CD4-positive, alpha-beta memory T cell (primary cell): ENCODE measurements around the gene AAMDC. TPM values are rescaled to one million over a fixed set of nuclear protein-coding genes. Genes with fewer than 3 reads are reported as not detected.

Source experiments
- CTCF ChIA-PET: fragments of 350-600 bp; sonication (Branson Sonifier 250); formaldehyde crosslinking; loops from one replicate; lab custom pipeline; 2021; ENCODE audit warnings: inconsistent platforms; ENCODE audit not compliant: partially characterized antibody; lab: Charles Lee
- POLR2A ChIA-PET: fragments of 350-600 bp; sonication (Branson Sonifier 250); formaldehyde crosslinking; loops from one replicate; lab custom pipeline; 2021; ENCODE audit not compliant: partially characterized antibody; lab: Charles Lee
- DNase-seq, 5 donors: peaks; one replicate each; pipeline versions ENCODE4 v3.0.0 to v3.0.0-alpha.2; 2020 to 2022; ENCODE audit warnings: mixed read lengths in 1 of 5
- H3K27ac ChIP-seq: one replicate; pipeline ENCODE4 v1.7.0; 2013; ENCODE audit warnings: low read depth, low read length
- H3K27me3 ChIP-seq: 2 replicates; pipeline ENCODE4 v1.7.0; 2013; ENCODE audit warnings: mild to moderate bottlenecking, low read length, moderate library complexity; ENCODE audit not compliant: insufficient read depth
- H3K36me3 ChIP-seq: 2 replicates; pipeline ENCODE4 v1.7.0; 2013; ENCODE audit warnings: mild to moderate bottlenecking, low read length, moderate library complexity; ENCODE audit not compliant: insufficient read depth
- H3K4me1 ChIP-seq: 2 replicates; pipeline ENCODE4 v1.7.0; 2013; ENCODE audit warnings: mild to moderate bottlenecking, low read length, moderate library complexity; ENCODE audit not compliant: insufficient read depth
- H3K4me3 ChIP-seq, 2 donors: one replicate each; pipeline ENCODE4 v1.7.0; 2013; ENCODE audit warnings: low read length in 2 of 2, mild to moderate bottlenecking in 1 of 2
- H3K9me3 ChIP-seq, 2 donors: one replicate each; pipeline ENCODE4 v1.7.0; 2013; ENCODE audit warnings: low read length in 2 of 2, control low read depth in 1 of 2; ENCODE audit not compliant: control insufficient read depth in 1 of 2
- H3K27ac Mint-ChIP-seq, 7 donors: one replicate each; pipeline ENCODE4 v1.8.0; 2020 to 2021; ENCODE audit warnings: mixed read lengths in 7 of 7, mild to moderate bottlenecking in 6 of 7, inconsistent platforms in 3 of 7, moderate library complexity in 3 of 7
- H3K27me3 Mint-ChIP-seq, 2 donors: one replicate each; pipeline ENCODE4 v1.8.0; 2020 to 2021; ENCODE audit warnings: mixed read lengths in 2 of 2
- H3K36me3 Mint-ChIP-seq, 2 donors: one replicate each; pipeline ENCODE4 v1.8.0; 2020 to 2021; ENCODE audit warnings: mixed read lengths in 2 of 2, inconsistent platforms in 1 of 2, mild to moderate bottlenecking in 1 of 2
- H3K4me1 Mint-ChIP-seq, 4 donors: one replicate each; pipeline ENCODE4 v1.8.0; 2020 to 2021; ENCODE audit warnings: mixed read lengths in 4 of 4, mild to moderate bottlenecking in 1 of 4
- H3K4me3 Mint-ChIP-seq, 8 donors: one replicate each; pipeline ENCODE4 v1.8.0; 2020 to 2021; ENCODE audit warnings: mixed read lengths in 8 of 8, mild to moderate bottlenecking in 7 of 8, moderate library complexity in 6 of 8, inconsistent platforms in 3 of 8
- H3K9me3 Mint-ChIP-seq, 8 donors: one replicate each; pipeline ENCODE4 v1.8.0; 2020 to 2021; ENCODE audit warnings: mixed read lengths in 8 of 8, mild to moderate bottlenecking in 5 of 8, inconsistent platforms in 3 of 8, moderate library complexity in 1 of 8
- intact Hi-C: fragments of 100-400 bp; cut with micrococcal nuclease; formaldehyde crosslinking; loops from one replicate; pipeline ENCODE4 v1.15.1; 2023
- polyA plus RNA-seq, 2 donors: library from polyadenylated mRNA; unstranded; fragments of 300-500 nt; fragmentation: Illumina TruSeq; gene quantifications; one replicate each; pipeline ENCODE4 v1.2.3, GENCODE V29; 2021
- total RNA-seq, 2 experiments: library from RNA; stranded (reverse); gene quantifications; one replicate each; pipeline ENCODE4 v1.2.3, GENCODE V29; 2021

AAMDC gene
- total and polyA plus RNA-seq, 4 experiments from 2014 or later: 7.6 to 36.7 (median 18.5) TPM

DNA sequence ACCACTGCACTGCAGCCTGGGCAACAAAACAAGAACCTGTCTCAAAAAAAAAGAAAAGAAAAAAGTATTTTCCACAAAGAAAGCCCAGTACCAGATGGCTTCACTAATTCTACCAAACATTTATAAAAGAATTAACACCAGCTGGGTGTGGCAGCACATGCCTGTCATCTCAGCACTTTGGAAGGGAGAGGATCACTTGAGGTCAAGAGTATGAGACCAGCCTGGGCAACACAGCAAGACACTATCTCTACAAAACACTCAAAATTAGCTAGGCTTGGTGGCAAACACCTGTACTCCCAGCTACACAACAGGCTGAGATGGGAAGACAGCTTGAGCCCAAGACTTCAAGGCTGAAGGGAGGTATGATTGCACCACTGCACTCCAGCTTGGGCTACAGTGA, 20.5 kb upstream of the AAMDC start:
- Mint-ChIP-seq H3K9me3 (no peaks in the 10 kb centered on the region), H3K4me3 (peak overlapping the region in 1 of 8 donors; percentile 29), H3K27me3 (no peaks in the 10 kb centered on the region), H3K4me1 (peaks cover 50 to 83% (median 65%) of the 10 kb centered on the region in 4 donors), H3K36me3 (peaks cover 9 to 18% of the 10 kb centered on the region in 2 donors), H3K27ac (peak overlapping the region in 3 of 7 donors; percentile 4 to 78 (median 44))
- H3K4me3 ChIP-seq: no peak overlapping the region
- H3K27me3 ChIP-seq: no peaks in the 10 kb centered on the region
- peaks cover 24% of the 10 kb centered on the region for H3K4me1 ChIP-seq
- DNase-seq: no peak
- intact Hi-C loops: no loop called here
- no peak overlapping the region for H3K27ac ChIP-seq
- H3K36me3 ChIP-seq: no peaks in the 10 kb centered on the region
- ChIA-PET POLR2A (no interaction called here), CTCF (no interaction called here)
- H3K9me3 ChIP-seq: no peaks in the 10 kb centered on the region

GRCh38 chr11:77801477-77801876, 19.5 kb upstream of the AAMDC start:
- CTCF ChIA-PET: no interaction called here
- H3K27ac Mint-ChIP-seq: peak overlapping the region in 2 of 7 donors; percentile 1 to 73
- no peak for DNase-seq
- no peaks in the 10 kb centered on the region for H3K9me3 Mint-ChIP-seq
- H3K4me3 Mint-ChIP-seq: no peak overlapping the region
- Histone ChIP-seq H3K27me3 (no peaks in the 10 kb centered on the region), H3K4me3 (no peak overlapping the region), H3K9me3 (no peaks in the 10 kb centered on the region), H3K27ac (no peak overlapping the region), H3K36me3 (no peaks in the 10 kb centered on the region), H3K4me1 (peaks cover 25% of the 10 kb centered on the region)
- no peaks in the 10 kb centered on the region for H3K27me3 Mint-ChIP-seq
- H3K4me1 Mint-ChIP-seq: peaks cover 45 to 82% (median 61%) of the 10 kb centered on the region in 4 donors
- intact Hi-C loops: no loop called here
- POLR2A ChIA-PET: no interaction called here
- H3K36me3 Mint-ChIP-seq: peaks cover 9 to 21% of the 10 kb centered on the region in 2 donors

- peaks cover 33% of the 10 kb centered on the region for H3K4me1 ChIP-seq
- H3K4me1 Mint-ChIP-seq: peaks cover 40 to 78% (median 56%) of the 10 kb centered on the region in 4 donors
- intact Hi-C loops: no loop called here
- H3K9me3 ChIP-seq: no peaks in the 10 kb centered on the region
- H3K9me3 Mint-ChIP-seq: no peaks in the 10 kb centered on the region
- ChIA-PET CTCF (interaction anchor here (0.8 kb wide), 1 partner anchor 13 kb away, joined by 7 read pairs; no protein-coding TSS in a partner anchor), POLR2A (no interaction called here)
- H3K27me3 ChIP-seq: no peaks in the 10 kb centered on the region
- peak overlapping the region in 3 of 8 donors; percentile 17 to 45 (median 20) for H3K4me3 Mint-ChIP-seq
- no peaks in the 10 kb centered on the region for H3K36me3 ChIP-seq
- peaks cover 3 to 29% of the 10 kb centered on the region in 2 donors for H3K36me3 Mint-ChIP-seq
- no peak overlapping the region for H3K4me3 ChIP-seq
- H3K27me3 Mint-ChIP-seq: no peaks in the 10 kb centered on the region
- no peak overlapping the region for H3K27ac ChIP-seq
- DNase-seq: no peak
- H3K27ac Mint-ChIP-seq: peak overlapping the region in 2 of 7 donors; percentile 13 to 51
Measured at GRCh38 chr11:77806415-77806814, 14.5 kb upstream of the AAMDC start.

- intact Hi-C loops: no loop called here
- Mint-ChIP-seq H3K27me3 (no peaks in the 10 kb centered on the region), H3K36me3 (peaks cover 6 to 31% of the 10 kb centered on the region in 2 donors), H3K4me3 (peak overlapping the region in 1 of 8 donors; percentile 38), H3K27ac (no peak overlapping the region), H3K4me1 (peaks cover 39 to 77% (median 54%) of the 10 kb centered on the region in 4 donors), H3K9me3 (no peaks in the 10 kb centered on the region)
- Histone ChIP-seq H3K9me3 (no peaks in the 10 kb centered on the region), H3K4me1 (peaks cover 29% of the 10 kb centered on the region), H3K27me3 (no peaks in the 10 kb centered on the region), H3K27ac (no peak overlapping the region), H3K36me3 (no peaks in the 10 kb centered on the region), H3K4me3 (no peak overlapping the region)
- no peak for DNase-seq
- ChIA-PET CTCF (interaction anchor here (0.8 kb wide), 1 partner anchor 12 kb away, joined by 7 read pairs; no protein-coding TSS in a partner anchor), POLR2A (no interaction called here)
Measured at GRCh38 chr11:77806993-77807392, 14.0 kb upstream of the AAMDC start.

DNA sequence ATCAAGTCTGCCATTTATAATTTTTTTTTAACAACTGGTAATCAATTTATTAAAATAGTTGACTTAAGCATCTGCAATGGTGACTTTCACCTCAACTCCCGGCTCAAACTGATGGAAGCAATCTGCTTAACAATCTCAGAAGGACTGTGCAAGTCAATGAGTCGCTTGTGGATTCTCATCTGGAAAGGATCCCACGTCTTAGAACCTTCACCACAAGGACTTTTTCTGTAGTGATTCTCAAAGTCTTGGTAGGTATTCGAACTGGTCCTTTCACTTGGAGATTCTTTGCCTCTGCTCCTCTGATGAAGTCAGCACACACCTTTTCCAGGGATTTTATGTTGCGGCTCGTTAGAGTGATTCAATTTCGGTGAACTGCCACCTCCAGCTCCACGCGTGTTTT, 7.7 kb upstream of the AAMDC start:
- Histone ChIP-seq H3K9me3 (no peaks in the 10 kb centered on the region), H3K27ac (no peak overlapping the region), H3K27me3 (no peaks in the 10 kb centered on the region), H3K36me3 (peaks cover 3% of the 10 kb centered on the region), H3K4me3 (no peak overlapping the region), H3K4me1 (peaks cover 48% of the 10 kb centered on the region)
- Mint-ChIP-seq H3K36me3 (peaks cover 17 to 28% of the 10 kb centered on the region in 2 donors), H3K4me1 (peaks cover 36 to 78% (median 53%) of the 10 kb centered on the region in 4 donors), H3K27me3 (no peaks in the 10 kb centered on the region), H3K9me3 (peaks cover 0 to 5% (median 0%) of the 10 kb centered on the region in 8 donors), H3K4me3 (peak overlapping the region in 2 of 8 donors; percentile 7 to 26), H3K27ac (no peak overlapping the region)
- POLR2A ChIA-PET: interaction anchor here (0.7 kb wide), 1 partner anchor 181 kb away, joined by 3 read pairs; the partner anchor contains the start of gene INTS4
- CTCF ChIA-PET: no interaction called here
- no peak for DNase-seq
- intact Hi-C loops: no loop called here

GRCh38 chr11:77814848-77815247, 6.1 kb upstream of the AAMDC start:
- H3K4me1 ChIP-seq: peaks cover 57% of the 10 kb centered on the region
- H3K9me3 ChIP-seq: no peaks in the 10 kb centered on the region
- peak overlapping the region in 1 of 8 donors; percentile 2 for H3K4me3 Mint-ChIP-seq
- peaks cover 39 to 81% (median 57%) of the 10 kb centered on the region in 4 donors for H3K4me1 Mint-ChIP-seq
- peaks cover 17 to 32% of the 10 kb centered on the region in 2 donors for H3K36me3 Mint-ChIP-seq
- no peaks in the 10 kb centered on the region for H3K27me3 Mint-ChIP-seq
- peaks cover 0 to 5% (median 0%) of the 10 kb centered on the region in 8 donors for H3K9me3 Mint-ChIP-seq
- ChIA-PET CTCF (no interaction called here), POLR2A (no interaction called here)
- intact Hi-C loops: no loop called here
- H3K27ac Mint-ChIP-seq: no peak overlapping the region
- no peak overlapping the region for H3K27ac ChIP-seq
- DNase-seq: no peak
- H3K27me3 ChIP-seq: no peaks in the 10 kb centered on the region
- H3K36me3 ChIP-seq: peaks cover 3% of the 10 kb centered on the region
- no peak overlapping the region for H3K4me3 ChIP-seq

DNA sequence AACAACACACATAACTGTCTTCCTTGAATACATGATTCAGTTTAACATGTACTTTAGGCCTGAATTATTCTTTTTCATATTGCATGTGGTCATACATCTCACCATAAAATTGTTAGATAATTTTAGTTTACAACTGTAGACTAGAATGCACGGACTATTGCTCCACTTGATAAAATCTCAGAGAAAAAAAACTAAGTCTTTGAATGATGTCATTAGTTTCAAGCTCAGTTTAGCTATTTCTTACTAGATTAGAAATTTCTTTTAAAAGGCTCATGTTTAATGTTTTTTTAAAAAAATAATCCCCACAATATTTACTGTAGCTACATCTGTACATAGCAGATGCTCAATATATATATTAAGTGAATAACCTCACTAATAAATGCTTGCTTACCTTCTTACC, 5.5 kb upstream of the AAMDC start:
- Mint-ChIP-seq H3K9me3 (peaks cover 0 to 5% (median 0%) of the 10 kb centered on the region in 8 donors), H3K36me3 (peaks cover 17 to 29% of the 10 kb centered on the region in 2 donors), H3K4me3 (peak overlapping the region in 1 of 8 donors; percentile 55), H3K27me3 (no peaks in the 10 kb centered on the region), H3K4me1 (peaks cover 35 to 74% (median 53%) of the 10 kb centered on the region in 4 donors), H3K27ac (no peak overlapping the region)
- Histone ChIP-seq H3K27me3 (no peaks in the 10 kb centered on the region), H3K27ac (no peak overlapping the region), H3K36me3 (peaks cover 3% of the 10 kb centered on the region), H3K9me3 (no peaks in the 10 kb centered on the region), H3K4me1 (peaks cover 56% of the 10 kb centered on the region), H3K4me3 (no peak overlapping the region)
- CTCF ChIA-PET: no interaction called here
- POLR2A ChIA-PET: no interaction called here
- DNase-seq: no peak
- intact Hi-C loops: no loop called here
